Fibroblast of villous mesenchyme (primary cell): Measurements from ENCODE around the gene GRB14. TPM values are rescaled to one million over a fixed set of nuclear protein-coding genes. Genes with fewer than 3 reads are reported as not detected.

Experiments used
- DNase-seq: peaks from one replicate; pipeline ENCODE4 v3.0.0-alpha.2; 2010; ENCODE audit warnings: low read depth
- H3K4me3 ChIP-seq: 2 replicates; pipeline ENCODE4 v1.5.1; 2011; ENCODE audit warnings: low read depth, mild to moderate bottlenecking, low read length
- total RNA-seq: library from RNA; depleted of rRNA; stranded (reverse); fragments of >200 nt; gene quantifications from 2 replicates; pipeline ENCODE4 v1.2.3, GENCODE V29; 2012
- TF ChIP-seq, protein P1 (sequence below): IDR thresholded peaks from 2 replicates; pipeline ENCODE4 v1.5.1; 2012; ENCODE audit warnings: low read depth, mild to moderate bottlenecking, low read length; ENCODE audit not compliant: insufficient read depth

Gene GRB14
- total RNA-seq, 1 donor, result not detected

DNA sequence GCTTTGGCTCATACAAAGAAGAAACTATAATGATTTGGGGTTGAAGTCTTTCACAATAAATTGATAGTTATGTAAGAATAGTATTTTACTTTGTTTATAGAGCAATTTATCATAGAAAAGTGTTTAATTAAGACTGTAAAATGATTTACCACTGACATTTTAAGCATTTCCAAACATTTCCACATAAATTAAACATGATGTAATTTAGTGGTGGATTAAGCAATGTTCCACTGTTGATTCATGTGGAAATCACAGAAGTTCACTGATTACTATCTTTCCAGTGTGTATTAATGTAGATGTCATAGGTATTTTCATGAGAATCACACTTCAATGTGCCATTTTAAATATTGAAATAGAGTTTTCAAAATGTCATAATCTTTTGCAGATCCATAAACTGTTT lies 40.1 kb upstream of the GRB14 start:
- TF ChIP-seq, protein P1, sequence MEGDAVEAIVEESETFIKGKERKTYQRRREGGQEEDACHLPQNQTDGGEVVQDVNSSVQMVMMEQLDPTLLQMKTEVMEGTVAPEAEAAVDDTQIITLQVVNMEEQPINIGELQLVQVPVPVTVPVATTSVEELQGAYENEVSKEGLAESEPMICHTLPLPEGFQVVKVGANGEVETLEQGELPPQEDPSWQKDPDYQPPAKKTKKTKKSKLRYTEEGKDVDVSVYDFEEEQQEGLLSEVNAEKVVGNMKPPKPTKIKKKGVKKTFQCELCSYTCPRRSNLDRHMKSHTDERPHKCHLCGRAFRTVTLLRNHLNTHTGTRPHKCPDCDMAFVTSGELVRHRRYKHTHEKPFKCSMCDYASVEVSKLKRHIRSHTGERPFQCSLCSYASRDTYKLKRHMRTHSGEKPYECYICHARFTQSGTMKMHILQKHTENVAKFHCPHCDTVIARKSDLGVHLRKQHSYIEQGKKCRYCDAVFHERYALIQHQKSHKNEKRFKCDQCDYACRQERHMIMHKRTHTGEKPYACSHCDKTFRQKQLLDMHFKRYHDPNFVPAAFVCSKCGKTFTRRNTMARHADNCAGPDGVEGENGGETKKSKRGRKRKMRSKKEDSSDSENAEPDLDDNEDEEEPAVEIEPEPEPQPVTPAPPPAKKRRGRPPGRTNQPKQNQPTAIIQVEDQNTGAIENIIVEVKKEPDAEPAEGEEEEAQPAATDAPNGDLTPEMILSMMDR, result no peak
- no peak overlapping the region for H3K4me3 ChIP-seq
- peak; percentile 51 for DNase-seq

GRCh38 chr2:164657129-164657528 lies 35.8 kb upstream of the GRB14 start:
- peak; percentile 21 for DNase-seq
- H3K4me3 ChIP-seq, result no peak overlapping the region
- TF ChIP-seq, protein P1, result no peak

DNA sequence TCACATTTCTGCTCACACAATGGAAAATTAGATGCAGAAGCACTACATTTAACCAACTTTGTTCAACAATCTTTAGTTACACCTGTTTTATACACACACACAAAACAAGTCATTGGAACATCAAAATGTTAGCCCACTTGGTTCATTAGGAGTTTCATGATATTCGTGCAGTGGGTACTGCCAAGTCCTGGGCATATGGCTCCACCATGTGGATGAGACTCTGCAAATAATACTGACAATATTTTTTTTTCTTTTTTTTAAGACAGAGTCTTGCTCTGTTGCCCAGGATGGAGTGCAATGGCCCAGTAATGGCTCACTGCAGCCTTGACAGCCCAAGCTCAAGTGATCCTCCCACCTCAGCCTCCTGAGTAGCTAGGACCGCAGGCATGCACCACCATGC lies 34.5 kb upstream of the GRB14 start:
- no peak overlapping the region for H3K4me3 ChIP-seq
- TF ChIP-seq, protein P1, result no peak
- DNase-seq, result no peak

- TF ChIP-seq, protein P1, result no peak
- DNase-seq, result no peak
- no peak overlapping the region for H3K4me3 ChIP-seq
Observed at GRCh38 chr2:164655336-164655735, 34.1 kb upstream of the GRB14 start.

DNA sequence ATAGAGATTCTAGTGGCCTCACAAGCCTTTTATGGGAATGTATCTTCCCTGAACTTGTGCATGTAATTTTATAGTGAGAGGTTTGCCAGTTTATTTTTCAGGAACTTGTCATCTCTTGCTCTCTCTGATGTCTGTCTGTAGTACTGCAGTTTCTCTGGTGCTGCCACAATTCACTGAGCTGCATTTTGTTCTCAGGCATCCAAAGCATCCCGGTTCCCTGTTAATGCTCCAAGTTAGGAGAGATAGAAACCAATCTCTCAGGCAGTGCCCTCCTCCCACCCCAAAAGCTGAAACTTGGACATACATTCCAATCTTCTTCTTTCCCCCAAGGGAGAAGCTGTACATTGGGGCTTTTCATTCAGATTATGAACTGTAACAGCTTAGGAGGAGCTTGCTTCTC lies 30.1 kb upstream of the GRB14 start:
- TF ChIP-seq, protein P1, result no peak

DNA sequence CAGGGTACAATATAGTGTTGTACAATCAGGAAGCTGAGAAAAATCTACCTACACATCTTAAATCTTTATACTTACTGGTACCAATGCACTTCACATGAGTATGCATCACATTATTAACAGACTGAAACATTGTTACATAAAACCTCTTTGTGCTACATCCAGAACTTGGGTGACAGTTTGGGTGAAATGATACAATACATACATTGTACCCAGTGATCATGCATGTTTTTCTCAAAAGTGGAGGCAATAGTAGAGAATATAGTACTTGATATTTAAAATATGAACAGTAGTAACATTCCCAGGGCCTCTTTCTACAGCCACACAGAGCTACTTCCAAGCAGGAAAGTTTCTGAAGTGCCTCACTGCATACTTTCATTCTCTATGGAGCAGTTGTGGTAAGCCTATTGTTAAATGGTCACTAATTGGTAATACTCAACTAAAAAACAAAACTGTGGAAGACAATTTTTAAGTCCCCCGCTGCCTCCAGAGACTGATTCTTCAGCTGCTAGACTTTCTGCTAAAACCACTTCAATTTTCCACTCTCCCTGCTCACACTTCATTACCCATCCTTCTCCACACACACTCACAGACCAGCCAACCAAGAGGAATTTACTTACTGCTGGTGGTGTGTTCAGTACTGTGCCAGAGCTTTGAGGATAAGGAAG lies 22.9 kb upstream of the GRB14 start:
- H3K4me3 ChIP-seq, result no peak overlapping the region
- TF ChIP-seq, protein P1, result no peak
- DNase-seq, result no peak

More for the DNA sequence above, 30.1 kb upstream of the GRB14 start:
- DNase-seq, result no peak
- no peak overlapping the region for H3K4me3 ChIP-seq

DNA sequence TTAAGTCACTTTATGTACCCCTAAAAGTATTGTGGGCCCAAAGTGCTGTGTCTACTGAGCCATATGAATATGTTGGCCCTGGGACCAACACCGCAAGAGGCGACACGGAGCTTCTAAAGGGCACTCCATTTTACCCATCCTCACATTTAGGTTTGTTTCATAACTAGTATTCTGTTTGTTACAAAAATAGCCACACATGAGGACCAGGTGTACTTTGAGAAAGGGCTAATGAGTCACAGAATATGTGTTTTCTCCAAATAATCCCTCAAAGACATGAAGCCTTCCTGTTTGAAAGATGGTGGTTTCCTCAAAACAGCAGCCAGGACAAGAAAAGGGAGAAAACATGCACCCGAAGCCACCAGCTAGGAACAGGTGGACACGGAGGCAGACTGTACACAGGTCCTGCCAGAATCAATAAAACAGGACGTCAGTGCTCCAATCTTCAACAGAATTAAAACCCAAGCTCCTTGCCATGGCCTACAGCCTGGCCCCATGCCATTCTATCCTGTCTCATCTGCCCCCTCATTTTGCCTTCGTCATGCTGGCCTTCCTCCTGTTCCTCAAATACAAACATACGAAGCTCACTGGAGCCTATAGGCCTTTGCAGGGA lies 21.8 kb upstream of the GRB14 start:
- H3K4me3 ChIP-seq, result no peak overlapping the region
- DNase-seq, result no peak
- TF ChIP-seq, protein P1, result no peak
